Mammary epithelial cell (primary cell): ENCODE results near the gene SMCO4.

Experiments used
- EZH2 ChIP-seq: IDR thresholded peaks from 2 replicates; pipeline ENCODE4 v1.6.1; 2012; ENCODE audit warnings: low read length, inconsistent platforms, borderline replicate concordance
- TF ChIP-seq, protein P1 (sequence below), 2 donors: IDR thresholded peaks in 1 of 2; conservative IDR thresholded peaks in 1 of 2; 2 replicates each; pipeline ENCODE4 v1.5.1; 2011 to 2012; ENCODE audit warnings: inconsistent platforms in 2 of 2, low read length in 2 of 2, mild to moderate bottlenecking in 2 of 2, control low read depth in 1 of 2, low read depth in 1 of 2; ENCODE audit not compliant: insufficient read depth in 1 of 2; ENCODE audit errors: extremely low read depth in 1 of 2

DNA sequence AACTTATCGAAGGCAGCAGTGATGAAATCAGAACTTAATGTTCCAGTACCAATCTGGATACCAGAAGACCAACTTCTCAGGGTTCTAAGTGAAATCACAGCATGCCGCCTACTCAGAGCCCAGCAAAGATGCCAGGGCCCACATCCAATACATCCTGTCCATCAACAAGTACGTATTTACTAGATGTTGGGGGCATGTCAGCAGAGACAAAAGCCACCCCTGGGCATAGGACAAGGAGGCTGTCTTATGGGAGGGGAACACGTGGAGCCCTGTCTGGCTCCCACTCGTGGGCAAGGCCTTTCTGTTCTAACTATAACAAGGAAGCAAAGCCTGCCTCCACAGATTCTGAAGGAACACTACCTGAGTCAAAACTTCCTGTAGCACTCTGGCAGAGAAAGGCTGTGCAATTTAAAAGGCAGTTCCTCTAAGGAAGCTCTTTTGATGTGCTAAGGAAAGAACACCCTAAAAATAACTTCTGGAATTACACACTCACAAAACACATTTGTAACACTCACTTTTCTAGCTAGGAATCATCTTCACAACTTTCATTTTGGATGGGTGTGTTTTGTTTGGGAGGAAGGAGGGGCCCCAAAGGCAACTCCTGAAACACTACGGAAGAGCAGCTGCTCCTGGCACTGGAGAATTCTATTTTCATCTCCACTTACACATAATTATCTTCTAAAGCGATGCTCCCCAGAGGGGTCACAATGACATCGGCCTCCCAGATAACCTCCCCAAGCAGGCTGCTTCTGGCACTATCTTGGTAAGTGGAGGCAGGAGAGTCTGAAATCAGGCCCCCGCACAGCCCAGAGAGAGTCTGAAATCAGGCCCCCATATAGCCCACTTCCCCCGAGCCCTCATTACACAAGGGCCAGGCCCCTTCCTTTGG is 14.2 kb downstream of the SMCO4 start:
- TF ChIP-seq EZH2, result no peak
- TF ChIP-seq, protein P1, sequence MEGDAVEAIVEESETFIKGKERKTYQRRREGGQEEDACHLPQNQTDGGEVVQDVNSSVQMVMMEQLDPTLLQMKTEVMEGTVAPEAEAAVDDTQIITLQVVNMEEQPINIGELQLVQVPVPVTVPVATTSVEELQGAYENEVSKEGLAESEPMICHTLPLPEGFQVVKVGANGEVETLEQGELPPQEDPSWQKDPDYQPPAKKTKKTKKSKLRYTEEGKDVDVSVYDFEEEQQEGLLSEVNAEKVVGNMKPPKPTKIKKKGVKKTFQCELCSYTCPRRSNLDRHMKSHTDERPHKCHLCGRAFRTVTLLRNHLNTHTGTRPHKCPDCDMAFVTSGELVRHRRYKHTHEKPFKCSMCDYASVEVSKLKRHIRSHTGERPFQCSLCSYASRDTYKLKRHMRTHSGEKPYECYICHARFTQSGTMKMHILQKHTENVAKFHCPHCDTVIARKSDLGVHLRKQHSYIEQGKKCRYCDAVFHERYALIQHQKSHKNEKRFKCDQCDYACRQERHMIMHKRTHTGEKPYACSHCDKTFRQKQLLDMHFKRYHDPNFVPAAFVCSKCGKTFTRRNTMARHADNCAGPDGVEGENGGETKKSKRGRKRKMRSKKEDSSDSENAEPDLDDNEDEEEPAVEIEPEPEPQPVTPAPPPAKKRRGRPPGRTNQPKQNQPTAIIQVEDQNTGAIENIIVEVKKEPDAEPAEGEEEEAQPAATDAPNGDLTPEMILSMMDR (conservative IDR thresholded peaks at IDR 0.05 in 1 of 2, IDR thresholded peaks at IDR 0.05 in 1 of 2; ENCODE audit: extremely low read depth in 1 of 2, insufficient read depth in 1 of 2, low read depth in 1 of 2, low read length in 2 of 2), result no peak
